NK-92 (cell line): ENCODE data around the gene NAALADL2.

Experiments used
- DNase-seq: peaks from one replicate; lab custom pipeline; 2025; ENCODE audit not compliant: unreplicated experiment; lab: John Stamatoyannopoulos, UW

The NAALADL2 gene

GRCh38 chr3:175619369-175619768, 760.2 kb downstream of the NAALADL2 start:
- DNase-seq, result no peak

GRCh38 chr3:175620093-175620492, 761.0 kb downstream of the NAALADL2 start:
- no peak for DNase-seq

GRCh38 chr3:175620532-175620931, 761.4 kb downstream of the NAALADL2 start:
- no peak for DNase-seq

GRCh38 chr3:175640958-175641357, 781.8 kb downstream of the NAALADL2 start:
- no peak for DNase-seq

GRCh38 chr3:175646865-175647264, 787.7 kb downstream of the NAALADL2 start:
- no peak for DNase-seq

GRCh38 chr3:175648899-175649298, 789.8 kb downstream of the NAALADL2 start:
- DNase-seq, result no peak

GRCh38 chr3:175651716-175652115, 792.6 kb downstream of the NAALADL2 start:
- DNase-seq, result no peak

- no peak for DNase-seq
These were observed 796.2 kb downstream of the NAALADL2 start for GRCh38 chr3:175655351-175655750.

- DNase-seq, result no peak
These were observed 797.3 kb downstream of the NAALADL2 start for GRCh38 chr3:175656461-175656860.

GRCh38 chr3:175659670-175660350, 800.7 kb downstream of the NAALADL2 start:
- no peak for DNase-seq

- no peak for DNase-seq
These were observed 803.7 kb downstream of the NAALADL2 start for GRCh38 chr3:175662815-175663214.

- DNase-seq, result no peak
These were observed 805.8 kb downstream of the NAALADL2 start for GRCh38 chr3:175664911-175665310.

- no peak for DNase-seq
These were observed 809.2 kb downstream of the NAALADL2 start for GRCh38 chr3:175668300-175668699.

- DNase-seq, result no peak
These were observed 811.4 kb downstream of the NAALADL2 start for GRCh38 chr3:175670557-175670956.

GRCh38 chr3:175672119-175672689, 813.1 kb downstream of the NAALADL2 start:
- DNase-seq, result no peak

GRCh38 chr3:175679568-175679967, 820.4 kb downstream of the NAALADL2 start:
- no peak for DNase-seq

- DNase-seq, result no peak
These were observed 833.1 kb downstream of the NAALADL2 start for GRCh38 chr3:175692256-175692655.

GRCh38 chr3:175695251-175695650, 836.1 kb downstream of the NAALADL2 start:
- no peak for DNase-seq

GRCh38 chr3:175702956-175703355, 843.8 kb downstream of the NAALADL2 start:
- DNase-seq, result no peak

GRCh38 chr3:175704366-175705055, 845.4 kb downstream of the NAALADL2 start:
- DNase-seq, result no peak

- DNase-seq, result no peak
These were observed 854.1 kb downstream of the NAALADL2 start for GRCh38 chr3:175713268-175713667.

GRCh38 chr3:175716446-175716845, 857.3 kb downstream of the NAALADL2 start:
- DNase-seq, result no peak
